Adrenal gland (tissue), 12 donors: ENCODE results near the gene IQCE. TPM values are rescaled to one million over a fixed set of nuclear protein-coding genes. Genes with fewer than 3 reads are reported as not detected.

Source experiments
- DNase-seq, 7 donors: peaks; one replicate each; pipeline ENCODE4 v3.0.0-alpha.2; 2019 to 2020
- H3K27ac ChIP-seq, 5 donors: fragments of 200-600 bp; sonication (generic) in 4 of 5; 1 replicate in 3 of 5; 2 replicates in 2 of 5; pipeline versions ENCODE4 v1.5.1 to v1.8.0; 2016 to 2020; ENCODE audit warnings: mild to moderate bottlenecking in 1 of 5
- H3K27me3 ChIP-seq: fragments of 200-600 bp; 2 replicates; pipeline ENCODE4 v1.8.0; 2021
- H3K36me3 ChIP-seq, 2 donors: fragments of 200-600 bp; replicated peaks in 1 of 2; 1 replicate in 1 of 2; 2 replicates in 1 of 2; pipeline versions ENCODE4 v1.5.1 to v1.8.0; 2018 to 2022
- H3K4me1 ChIP-seq, 2 donors: fragments of 200-600 bp; replicated peaks in 1 of 2; 1 replicate in 1 of 2; 2 replicates in 1 of 2; pipeline versions ENCODE4 v1.5.1 to v1.8.0; 2018 to 2021
- H3K4me3 ChIP-seq, 4 donors: fragments of 200-600 bp; sonication (generic) in 3 of 4; one replicate each; pipeline ENCODE4 v1.5.1; 2016 to 2018
- H3K9me3 ChIP-seq, 3 donors: fragments of 200-600 bp; sonication (generic) in 1 of 3; replicated peaks in 1 of 3; 1 replicate in 2 of 3; 2 replicates in 1 of 3; pipeline versions ENCODE4 v1.5.1 to v1.8.0; 2016 to 2021
- CTCF ChIP-seq, 6 experiments: fragments of 450-650 bp in 4 of 6; fragments of 200-600 bp in 2 of 6; sonication (generic) in 1 of 6; IDR thresholded peaks; 1 replicate in 5 of 6; 2 replicates in 1 of 6; pipeline versions ENCODE4 v1.5.1 to v1.8.0; 2016 to 2021; ENCODE audit warnings: antibody characterized with exemption in 6 of 6, mild to moderate bottlenecking in 2 of 6, moderate library complexity in 1 of 6
- POLR2A ChIP-seq, 2 donors: fragments of 450-650 bp; IDR thresholded peaks; one replicate each; pipeline ENCODE4 v1.6.1; 2017; ENCODE audit warnings: antibody characterized with exemption in 2 of 2, mild to moderate bottlenecking in 2 of 2, moderate library complexity in 1 of 2
- WGBS, 4 donors: extraction: QIAGEN DNeasy Blood & Tissue Kit in 2 of 4; methylation state at CpG; one replicate each; pipeline versions ENCODE4 v1.1.5 to v1.1.7; 2013 to 2017; 5-methylcytosine and 5-hydroxymethylcytosine counted together
- intact Hi-C, 2 donors: fragments of 100-400 bp; cut with DNase I; formaldehyde crosslinking; loops; one replicate each; pipeline versions ENCODE4 v1.14.1 to v1.15.0; 2022 to 2023
- microRNA-seq, 3 donors: library from miRNA; unstranded; fragments of <30 nt; microRNA quantifications; one replicate each; pipeline ENCODE4, GENCODE V29; 2017 to 2020
- polyA plus RNA-seq, 3 donors: library from polyadenylated mRNA; stranded (reverse); fragments of 200-250 nt in 2 of 3; fragments of 350-450 nt in 1 of 3; fragmentation: Illumina TruSeq in 1 of 3; extraction: RNeasy Lipid Tissue Mini Kit (QIAGEN cat#74804) in 1 of 3; gene quantifications; one replicate each; pipeline ENCODE4 v1.2.3, GENCODE V29; 2013 to 2014
- small RNA-seq, 2 donors: library from RNA; depleted of rRNA; stranded (forward); fragments of <200 nt; gene quantifications; one replicate each; pipeline ENCODE3, GENCODE V24; 2016
- total RNA-seq, 9 donors: library from RNA; depleted of rRNA in 4 of 9; stranded (reverse); fragments of >200 nt in 4 of 9; fragments of 120-200 nt in 1 of 9; fragmentation: NEBNext Ultra II Directional in 1 of 9; extraction: Animal tissue kit (Norgen Biotek cat#: 25700) in 1 of 9; gene quantifications; one replicate each; pipeline versions ENCODE4 v1.1.0 to v1.2.4, GENCODE V29; 2013 to 2023
- donor health status: healthy with polysubstance abuse.
- donor health status: Bipolar disorder and iron deficiency.
- donor health status: DM: yes; HTN: yes; CAD: no.
- donor health status: DM: no; HTN: no; CAD: no.
- donor health status: DM: no; HTN: no; CAD: no.
- donor health status: DM: yes; HTN: yes; CAD: no.

Gene IQCE
- total and polyA plus RNA-seq, 12 donors: 4.6 to 33.2 (median 13.8) TPM

- WGBS, 4 donors: 50 to 72% (median 52%) methylated on average over 2 to 4 of the region's 4 CpGs
- Histone ChIP-seq H3K36me3 (peaks cover 0 to 12% of the 10 kb centered on the region in 2 donors), H3K4me1 (peaks cover 17 to 21% of the 10 kb centered on the region in 2 donors), H3K9me3 (no peaks in the 10 kb centered on the region), H3K27me3 (no peaks in the 10 kb centered on the region), H3K4me3 (no peak overlapping the region), H3K27ac (peak overlapping the region in 3 of 5 donors; percentile 82 to 87 (median 86))
- DNase-seq: peak in 1 of 7 donors; percentile 22
- TF ChIP-seq POLR2A (IDR thresholded peaks at IDR 0.05) (no peak), CTCF (IDR thresholded peaks at IDR 0.05) (no peak)
- intact Hi-C loops: loop anchor here in 1 of 2 donors (10.0 kb wide), 1 partner anchor 189 kb away; the partner anchor contains the start of gene GRIFIN
Observed at GRCh38 chr7:2663960-2664359, 105.2 kb downstream of the IQCE start.

Small RNA genes lying within 50 kb of the gene (microRNA-seq; reads per million reads assigned to microRNA genes)
- 0 reads per million in 3 donors for gene MIR4648

Small RNA genes lying within 50 kb of the gene (small RNA-seq; reads per million reads assigned to genes)
- gene MIR4648: 0 reads per million in 2 donors

Other genes starting within 250 kb of the IQCE start
- 10 to 100 TPM in 7 of 9 donors, 1 to 10 TPM in 2; 5.3 to 40.5 (median 25.5) TPM for gene SNX8, start 244.5 kb upstream of the IQCE start, total RNA-seq
- gene SNX8, start 244.5 kb upstream of the IQCE start, polyA plus RNA-seq: 10 to 100 TPM; 13.5 to 39.0 (median 37.2) TPM
- 100 to 1,000 TPM in 7 of 9 donors, 10 to 100 TPM in 2; 81.4 to 149 (median 110) TPM for gene EIF3B, start 204.2 kb upstream of the IQCE start, total RNA-seq
- 100 to 1,000 TPM; 107 to 183 (median 107) TPM for gene EIF3B, start 204.2 kb upstream of the IQCE start, polyA plus RNA-seq
- 10 to 100 TPM in 8 of 9 donors, 1 to 10 TPM in 1; 4.3 to 31.2 (median 21.4) TPM for gene CHST12, start 155.4 kb upstream of the IQCE start, total RNA-seq
- gene CHST12, start 155.4 kb upstream of the IQCE start, polyA plus RNA-seq: 10 to 100 TPM in 2 of 3 donors, 1 to 10 TPM in 1; 2.5 to 22.3 (median 17.5) TPM
- not detected for gene GRIFIN, start 82.6 kb upstream of the IQCE start, total RNA-seq
- gene GRIFIN, start 82.6 kb upstream of the IQCE start, polyA plus RNA-seq: not detected
- 10 to 100 TPM in 6 of 9 donors, 1 to 10 TPM in 3; 3.7 to 26.1 (median 13.0) TPM for gene LFNG, start 39.2 kb upstream of the IQCE start, total RNA-seq
- gene LFNG, start 39.2 kb upstream of the IQCE start, polyA plus RNA-seq: 10 to 100 TPM in 2 of 3 donors, 1 to 10 TPM in 1; 1.4 to 20.7 (median 15.5) TPM
- gene BRAT1, start 3.5 kb upstream of the IQCE start, total RNA-seq: 10 to 100 TPM; 23.2 to 88.6 (median 68.5) TPM
- 100 to 1,000 TPM in 2 of 3 donors, 1 to 10 TPM in 1; 3.7 to 120 (median 101) TPM for gene BRAT1, start 3.5 kb upstream of the IQCE start, polyA plus RNA-seq
- 10 to 100 TPM in 8 of 9 donors, 1 to 10 TPM in 1; 5.2 to 86.3 (median 59.4) TPM for gene TTYH3, start 73.0 kb downstream of the IQCE start, total RNA-seq
- 10 to 100 TPM in 2 of 3 donors, 1 to 10 TPM in 1; 5.4 to 38.4 (median 21.3) TPM for gene TTYH3, start 73.0 kb downstream of the IQCE start, polyA plus RNA-seq
- under 1 TPM in 3 of 9 donors, not detected in 6; 0.06 to 0.36 (median 0.14) TPM for gene AMZ1, start 129.2 kb downstream of the IQCE start, total RNA-seq
- gene AMZ1, start 129.2 kb downstream of the IQCE start, polyA plus RNA-seq: under 1 TPM; 0.07 to 0.32 (median 0.07) TPM